Measurements from ENCODE around the gene SMG9. TPM values are rescaled to one million over a fixed set of nuclear protein-coding genes. Genes with fewer than 3 reads are reported as not detected.

Gene SMG9
- total and polyA plus RNA-seq, 4 donors, result 5.4 to 8.9 (median 5.8) TPM

DNA sequence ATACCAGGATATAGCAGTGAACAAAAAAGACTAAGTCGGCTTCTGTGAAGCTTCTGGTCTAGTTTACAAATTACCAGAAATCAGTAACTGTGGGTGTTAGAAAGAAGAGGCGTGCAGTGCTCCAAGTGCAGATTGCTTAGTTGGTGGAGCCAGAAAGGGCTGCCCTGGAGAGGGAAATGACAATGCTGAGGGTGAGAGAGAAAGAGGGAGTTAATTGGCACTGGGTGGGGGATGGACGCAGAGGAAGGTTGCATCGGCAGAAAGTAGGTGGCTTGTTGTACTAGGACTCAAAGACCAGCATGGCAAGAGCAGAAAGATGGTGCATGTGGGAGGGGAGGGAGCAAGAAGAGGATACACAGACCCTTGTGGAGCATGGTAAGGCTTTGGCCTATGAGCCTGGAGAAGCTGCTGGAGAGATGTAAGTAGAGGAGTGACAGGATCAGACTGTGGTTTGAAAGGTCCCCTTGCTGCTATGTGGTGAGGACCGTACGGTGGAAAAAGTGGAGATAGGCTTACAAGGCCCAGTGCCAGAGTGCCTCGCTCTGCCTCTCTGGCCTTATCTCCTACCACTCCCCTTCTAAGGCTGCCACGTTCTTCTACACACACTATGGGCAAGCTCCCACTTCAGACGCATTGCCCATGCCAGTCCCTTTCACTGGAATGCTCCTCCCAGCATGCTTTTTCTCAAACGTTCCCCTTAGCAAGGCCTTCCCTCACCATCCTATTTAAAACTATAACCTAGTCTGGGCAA, 13.5 kb downstream of the SMG9 start:
- H3K9me3 ChIP-seq (ENCODE audit: control insufficient read depth in 4 of 4, low read length in 3 of 4), result no peaks in the 10 kb centered on the region
- no peak for DNase-seq (ENCODE audit: low spot score)
- peaks cover 11 to 61% (median 44%) of the 10 kb centered on the region in 4 donors for H3K36me3 ChIP-seq (ENCODE audit: control insufficient read depth in 4 of 4, insufficient read depth in 3 of 4, low read depth in 1 of 4, low read length in 3 of 4)
- 91% methylated on average over 10 of the region's 10 CpGs for WGBS
- TF ChIP-seq EGR1 (IDR thresholded peaks at IDR 0.05; ENCODE audit: low read depth in 2 of 2), result no peak
- TF ChIP-seq YY1 (IDR thresholded peaks at IDR 0.05), result no peak
- TF ChIP-seq RAD21 (IDR thresholded peaks at IDR 0.05), result no peak
- no peak for TF ChIP-seq HNF4G (IDR thresholded peaks at IDR 0.05)
- no peak for TF ChIP-seq FOXA2 (IDR thresholded peaks at IDR 0.05)
- TF ChIP-seq SP1 (IDR thresholded peaks at IDR 0.05), result no peak
- TF ChIP-seq HNF4A (conservative IDR thresholded peaks at IDR 0.05), result no peak
- TF ChIP-seq, protein P1, sequence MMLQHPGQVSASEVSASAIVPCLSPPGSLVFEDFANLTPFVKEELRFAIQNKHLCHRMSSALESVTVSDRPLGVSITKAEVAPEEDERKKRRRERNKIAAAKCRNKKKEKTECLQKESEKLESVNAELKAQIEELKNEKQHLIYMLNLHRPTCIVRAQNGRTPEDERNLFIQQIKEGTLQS (IDR thresholded peaks at IDR 0.05), result no peak
- TF ChIP-seq GABPA (IDR thresholded peaks at IDR 0.05 in 1 of 2, conservative IDR thresholded peaks at IDR 0.05 in 1 of 2), result no peak
- no peak for TF ChIP-seq TAF1 (conservative IDR thresholded peaks at IDR 0.05)
- TF ChIP-seq RXRA (IDR thresholded peaks at IDR 0.05), result no peak
- no peak for TF ChIP-seq MAX (IDR thresholded peaks at IDR 0.05)
- TF ChIP-seq FOXA1 (IDR thresholded peaks at IDR 0.05), result no peak
- no peak overlapping the region for H3K4me3 ChIP-seq (ENCODE audit: low read depth in 1 of 3, low read length in 3 of 3)
- no peak overlapping the region for H3K27ac ChIP-seq (ENCODE audit: low read depth in 1 of 2, low read length in 2 of 2)
- no peaks in the 10 kb centered on the region for H3K27me3 ChIP-seq (ENCODE audit: control insufficient read depth in 4 of 4, insufficient read depth in 4 of 4, low read length in 3 of 4)
- H3K4me1 ChIP-seq (ENCODE audit: control insufficient read depth in 4 of 4, insufficient read depth in 4 of 4, low read length in 3 of 4), result no peaks in the 10 kb centered on the region
- no peak overlapping the region for H3K9ac ChIP-seq (ENCODE audit: low read depth in 1 of 2, low read length in 2 of 2)

- 70% methylated on average over 16 of the region's 16 CpGs for WGBS
- Histone ChIP-seq H3K4me3 (ENCODE audit: low read depth in 1 of 3, low read length in 3 of 3) (no peak overlapping the region), H3K27me3 (ENCODE audit: control insufficient read depth in 4 of 4, insufficient read depth in 4 of 4, low read length in 3 of 4) (no peaks in the 10 kb centered on the region), H3K4me1 (ENCODE audit: control insufficient read depth in 4 of 4, insufficient read depth in 4 of 4, low read length in 3 of 4) (no peaks in the 10 kb centered on the region), H3K27ac (ENCODE audit: low read depth in 1 of 2, low read length in 2 of 2) (no peak overlapping the region), H3K36me3 (ENCODE audit: control insufficient read depth in 4 of 4, insufficient read depth in 3 of 4, low read depth in 1 of 4, low read length in 3 of 4) (peaks cover 14 to 59% (median 44%) of the 10 kb centered on the region in 4 donors), H3K9me3 (ENCODE audit: control insufficient read depth in 4 of 4, low read length in 3 of 4) (no peaks in the 10 kb centered on the region), H3K9ac (ENCODE audit: low read depth in 1 of 2, low read length in 2 of 2) (no peak overlapping the region)
- TF ChIP-seq GABPA (IDR thresholded peaks at IDR 0.05 in 1 of 2, conservative IDR thresholded peaks at IDR 0.05 in 1 of 2) (no peak), MAX (IDR thresholded peaks at IDR 0.05) (no peak), NR2F2 (IDR thresholded peaks at IDR 0.05) (no peak), EGR1 (IDR thresholded peaks at IDR 0.05; ENCODE audit: low read depth in 2 of 2) (no peak), TAF1 (conservative IDR thresholded peaks at IDR 0.05) (no peak), YY1 (IDR thresholded peaks at IDR 0.05) (no peak), RXRA (IDR thresholded peaks at IDR 0.05) (no peak), RAD21 (IDR thresholded peaks at IDR 0.05) (no peak), HNF4G (IDR thresholded peaks at IDR 0.05) (no peak)
- TF ChIP-seq, protein P1 (IDR thresholded peaks at IDR 0.05), result no peak
- TF ChIP-seq, protein P2, sequence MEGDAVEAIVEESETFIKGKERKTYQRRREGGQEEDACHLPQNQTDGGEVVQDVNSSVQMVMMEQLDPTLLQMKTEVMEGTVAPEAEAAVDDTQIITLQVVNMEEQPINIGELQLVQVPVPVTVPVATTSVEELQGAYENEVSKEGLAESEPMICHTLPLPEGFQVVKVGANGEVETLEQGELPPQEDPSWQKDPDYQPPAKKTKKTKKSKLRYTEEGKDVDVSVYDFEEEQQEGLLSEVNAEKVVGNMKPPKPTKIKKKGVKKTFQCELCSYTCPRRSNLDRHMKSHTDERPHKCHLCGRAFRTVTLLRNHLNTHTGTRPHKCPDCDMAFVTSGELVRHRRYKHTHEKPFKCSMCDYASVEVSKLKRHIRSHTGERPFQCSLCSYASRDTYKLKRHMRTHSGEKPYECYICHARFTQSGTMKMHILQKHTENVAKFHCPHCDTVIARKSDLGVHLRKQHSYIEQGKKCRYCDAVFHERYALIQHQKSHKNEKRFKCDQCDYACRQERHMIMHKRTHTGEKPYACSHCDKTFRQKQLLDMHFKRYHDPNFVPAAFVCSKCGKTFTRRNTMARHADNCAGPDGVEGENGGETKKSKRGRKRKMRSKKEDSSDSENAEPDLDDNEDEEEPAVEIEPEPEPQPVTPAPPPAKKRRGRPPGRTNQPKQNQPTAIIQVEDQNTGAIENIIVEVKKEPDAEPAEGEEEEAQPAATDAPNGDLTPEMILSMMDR (IDR thresholded peaks at IDR 0.05; ENCODE audit: low read depth, low read length, missing input control), result no peak
- TF ChIP-seq, protein P3, sequence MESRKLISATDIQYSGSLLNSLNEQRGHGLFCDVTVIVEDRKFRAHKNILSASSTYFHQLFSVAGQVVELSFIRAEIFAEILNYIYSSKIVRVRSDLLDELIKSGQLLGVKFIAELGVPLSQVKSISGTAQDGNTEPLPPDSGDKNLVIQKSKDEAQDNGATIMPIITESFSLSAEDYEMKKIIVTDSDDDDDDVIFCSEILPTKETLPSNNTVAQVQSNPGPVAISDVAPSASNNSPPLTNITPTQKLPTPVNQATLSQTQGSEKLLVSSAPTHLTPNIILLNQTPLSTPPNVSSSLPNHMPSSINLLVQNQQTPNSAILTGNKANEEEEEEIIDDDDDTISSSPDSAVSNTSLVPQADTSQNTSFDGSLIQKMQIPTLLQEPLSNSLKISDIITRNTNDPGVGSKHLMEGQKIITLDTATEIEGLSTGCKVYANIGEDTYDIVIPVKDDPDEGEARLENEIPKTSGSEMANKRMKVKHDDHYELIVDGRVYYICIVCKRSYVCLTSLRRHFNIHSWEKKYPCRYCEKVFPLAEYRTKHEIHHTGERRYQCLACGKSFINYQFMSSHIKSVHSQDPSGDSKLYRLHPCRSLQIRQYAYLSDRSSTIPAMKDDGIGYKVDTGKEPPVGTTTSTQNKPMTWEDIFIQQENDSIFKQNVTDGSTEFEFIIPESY (IDR thresholded peaks at IDR 0.05), result no peak
- TF ChIP-seq, protein P4, sequence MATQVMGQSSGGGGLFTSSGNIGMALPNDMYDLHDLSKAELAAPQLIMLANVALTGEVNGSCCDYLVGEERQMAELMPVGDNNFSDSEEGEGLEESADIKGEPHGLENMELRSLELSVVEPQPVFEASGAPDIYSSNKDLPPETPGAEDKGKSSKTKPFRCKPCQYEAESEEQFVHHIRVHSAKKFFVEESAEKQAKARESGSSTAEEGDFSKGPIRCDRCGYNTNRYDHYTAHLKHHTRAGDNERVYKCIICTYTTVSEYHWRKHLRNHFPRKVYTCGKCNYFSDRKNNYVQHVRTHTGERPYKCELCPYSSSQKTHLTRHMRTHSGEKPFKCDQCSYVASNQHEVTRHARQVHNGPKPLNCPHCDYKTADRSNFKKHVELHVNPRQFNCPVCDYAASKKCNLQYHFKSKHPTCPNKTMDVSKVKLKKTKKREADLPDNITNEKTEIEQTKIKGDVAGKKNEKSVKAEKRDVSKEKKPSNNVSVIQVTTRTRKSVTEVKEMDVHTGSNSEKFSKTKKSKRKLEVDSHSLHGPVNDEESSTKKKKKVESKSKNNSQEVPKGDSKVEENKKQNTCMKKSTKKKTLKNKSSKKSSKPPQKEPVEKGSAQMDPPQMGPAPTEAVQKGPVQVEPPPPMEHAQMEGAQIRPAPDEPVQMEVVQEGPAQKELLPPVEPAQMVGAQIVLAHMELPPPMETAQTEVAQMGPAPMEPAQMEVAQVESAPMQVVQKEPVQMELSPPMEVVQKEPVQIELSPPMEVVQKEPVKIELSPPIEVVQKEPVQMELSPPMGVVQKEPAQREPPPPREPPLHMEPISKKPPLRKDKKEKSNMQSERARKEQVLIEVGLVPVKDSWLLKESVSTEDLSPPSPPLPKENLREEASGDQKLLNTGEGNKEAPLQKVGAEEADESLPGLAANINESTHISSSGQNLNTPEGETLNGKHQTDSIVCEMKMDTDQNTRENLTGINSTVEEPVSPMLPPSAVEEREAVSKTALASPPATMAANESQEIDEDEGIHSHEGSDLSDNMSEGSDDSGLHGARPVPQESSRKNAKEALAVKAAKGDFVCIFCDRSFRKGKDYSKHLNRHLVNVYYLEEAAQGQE (IDR thresholded peaks at IDR 0.05), result no peak
- no peak for DNase-seq (ENCODE audit: low spot score)
Measured at GRCh38 chr19:43739439-43740235, 15.1 kb downstream of the SMG9 start.
